Tibial artery (tissue), 4 donors: ENCODE data around the gene GOLPH3L.
"Not testable (repeated sequence)": the region's sequence is repeated elsewhere in the genome, so short reads cannot be mapped to it uniquely, and the experiment has no call there.

Source experiments
- DNase-seq, 2 donors: peaks; one replicate each; pipeline ENCODE4 v3.0.0-alpha.2; 2019
- H3K27ac ChIP-seq, 2 donors: fragments of 200-600 bp; sonication (generic) in 1 of 2; 1 replicate in 1 of 2; 2 replicates in 1 of 2; pipeline ENCODE4 v1.5.1; 2018 to 2019; ENCODE audit warnings: mild to moderate bottlenecking in 1 of 2
- H3K27me3 ChIP-seq, 2 donors: fragments of 200-600 bp; sonication (generic) in 1 of 2; one replicate each; pipeline versions ENCODE4 v1.5.1 to v1.6.0; 2016 to 2019
- H3K36me3 ChIP-seq, 3 donors: fragments of 200-600 bp; sonication (generic) in 2 of 3; one replicate each; pipeline ENCODE4 v1.5.1; 2016 to 2019; ENCODE audit warnings: mild to moderate bottlenecking in 2 of 3
- H3K4me1 ChIP-seq, 4 donors: fragments of 200-600 bp; sonication (generic) in 2 of 4; 1 replicate in 3 of 4; 2 replicates in 1 of 4; pipeline ENCODE4 v1.5.1; 2016 to 2019
- H3K4me3 ChIP-seq, 2 donors: fragments of 200-600 bp; sonication (generic) in 1 of 2; 1 replicate in 1 of 2; 2 replicates in 1 of 2; pipeline ENCODE4 v1.5.1; 2018 to 2019; ENCODE audit warnings: mild to moderate bottlenecking in 2 of 2
- H3K9me3 ChIP-seq, 3 donors: fragments of 200-600 bp; sonication (generic) in 1 of 3; one replicate each; pipeline ENCODE4 v1.5.1; 2016 to 2019
- CTCF ChIP-seq, 2 experiments: fragments of 200-600 bp in 1 of 2; fragments of 450-650 bp in 1 of 2; IDR thresholded peaks; one replicate each; pipeline ENCODE4 v1.5.1; 2017 to 2019; ENCODE audit warnings: antibody characterized with exemption in 2 of 2, mild to moderate bottlenecking in 1 of 2, moderate library complexity in 1 of 2
- intact Hi-C: fragments of 100-400 bp; cut with DNase I; formaldehyde crosslinking; loops from one replicate; pipeline ENCODE4 v1.15.0; 2023; ENCODE audit warnings: low total_unique reads

Gene GOLPH3L

GRCh38 chr1:150606463-150607142 lies 90.4 kb downstream of the GOLPH3L start:
- DNase-seq = peak in 1 of 2 donors; percentile 21
- no peak for TF ChIP-seq CTCF (IDR thresholded peaks at IDR 0.05)
- intact Hi-C loops = no loop called here
- H3K4me3 ChIP-seq = no peak overlapping the region
- no peaks in the 10 kb centered on the region for H3K9me3 ChIP-seq
- H3K27me3 ChIP-seq = no peaks in the 10 kb centered on the region
- peaks cover 0 to 42% (median 23%) of the 10 kb centered on the region in 4 donors for H3K4me1 ChIP-seq
- H3K27ac ChIP-seq = no peak overlapping the region
- no peaks in the 10 kb centered on the region for H3K36me3 ChIP-seq

- intact Hi-C loops, H3K27me3 ChIP-seq, H3K4me3 ChIP-seq, H3K36me3 ChIP-seq, H3K9me3 ChIP-seq: not testable (repeated sequence)
- DNase-seq = peak in 1 of 2 donors; percentile 37
- peak overlapping the region in 1 of 2 donors; percentile 69 for H3K27ac ChIP-seq
- peaks cover 0 to 30% (median 14%) of the 10 kb centered on the region in 4 donors for H3K4me1 ChIP-seq
These were observed 91.6 kb downstream of the GOLPH3L start for GRCh38 chr1:150605451-150605731.

DNA sequence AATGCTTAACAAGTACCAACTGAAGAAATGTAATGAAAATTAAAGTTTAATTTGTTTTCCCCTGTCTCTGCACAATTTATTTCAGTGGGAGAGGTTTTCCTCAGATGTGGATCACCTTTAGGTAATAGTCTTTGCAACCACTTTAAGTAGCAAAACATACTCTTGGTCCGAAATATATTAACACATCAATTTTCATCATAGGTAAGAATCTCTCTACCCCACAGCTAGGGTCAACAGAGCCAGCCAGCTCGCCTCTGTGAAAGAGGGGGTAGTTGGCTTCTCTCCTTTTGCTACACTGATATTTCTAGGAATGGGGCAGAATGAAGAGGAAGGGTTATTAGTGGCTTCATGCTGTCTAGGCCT lies 92.7 kb downstream of the GOLPH3L start:
- H3K4me1 ChIP-seq = peaks cover 0 to 19% (median 9%) of the 10 kb centered on the region in 4 donors
- peak overlapping the region; percentile 59 to 69 for H3K27ac ChIP-seq
- peaks cover 4 to 17% (median 12%) of the 10 kb centered on the region in 3 donors for H3K36me3 ChIP-seq
- no peaks in the 10 kb centered on the region for H3K9me3 ChIP-seq
- DNase-seq = no peak
- no peaks in the 10 kb centered on the region for H3K27me3 ChIP-seq
- intact Hi-C loops = no loop called here
- no peak overlapping the region for H3K4me3 ChIP-seq
- TF ChIP-seq CTCF (IDR thresholded peaks at IDR 0.05) = no peak

DNA sequence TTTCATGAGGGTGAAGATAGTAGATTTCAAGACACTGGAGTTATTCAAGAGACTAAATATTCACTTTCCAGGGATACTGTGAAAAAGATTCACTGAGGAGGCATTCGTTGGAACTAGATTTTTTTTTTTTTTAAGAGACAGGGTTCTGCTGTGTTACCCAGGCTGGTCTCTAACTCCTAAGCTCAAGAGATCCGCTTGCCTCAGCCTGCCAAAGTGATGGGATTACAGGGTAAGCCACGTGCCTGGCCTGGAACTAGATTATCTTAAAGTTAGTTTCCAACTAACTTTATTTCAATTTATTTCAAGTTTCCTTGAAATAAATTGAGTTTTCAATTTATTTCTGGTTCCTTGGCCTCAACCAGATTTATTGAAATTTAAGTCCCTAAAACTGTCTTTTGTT lies 93.2 kb downstream of the GOLPH3L start:
- Histone ChIP-seq H3K27me3 (no peaks in the 10 kb centered on the region), H3K27ac (peak overlapping the region in 1 of 2 donors; percentile 59), H3K9me3 (no peaks in the 10 kb centered on the region), H3K4me3 (no peak overlapping the region), H3K36me3 (peaks cover 4 to 19% (median 12%) of the 10 kb centered on the region in 3 donors), H3K4me1 (peaks cover 0 to 15% (median 9%) of the 10 kb centered on the region in 4 donors)
- DNase-seq = no peak
- intact Hi-C loops = no loop called here
- TF ChIP-seq CTCF (IDR thresholded peaks at IDR 0.05) = no peak

- H3K9me3 ChIP-seq, intact Hi-C loops: not testable (repeated sequence)
These were observed 94.6 kb downstream of the GOLPH3L start for GRCh38 chr1:150602372-150602771.

DNA sequence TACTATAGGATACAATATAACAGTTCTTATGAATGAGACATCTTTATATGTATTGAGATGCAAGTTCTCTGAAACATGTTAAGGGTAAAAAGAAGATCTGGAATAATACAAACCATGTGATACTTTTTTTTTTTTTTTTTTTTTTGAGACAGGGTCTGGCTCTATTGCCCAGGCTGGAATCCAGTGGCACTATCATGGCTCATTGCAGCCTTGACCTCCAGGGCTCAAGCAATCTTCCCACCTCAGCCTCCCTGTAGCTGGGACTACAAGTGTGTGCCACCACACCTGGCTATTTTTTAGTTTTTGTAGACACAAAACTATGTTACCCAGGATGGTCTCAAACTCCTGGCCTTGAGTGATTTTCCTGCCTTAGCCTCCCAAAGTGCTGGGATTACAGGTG lies 95.4 kb downstream of the GOLPH3L start:
- DNase-seq = peak in 1 of 2 donors; percentile 5
- intact Hi-C loops = no loop called here
- no peak overlapping the region for H3K27ac ChIP-seq
- no peak for TF ChIP-seq CTCF (IDR thresholded peaks at IDR 0.05)
- no peaks in the 10 kb centered on the region for H3K27me3 ChIP-seq
- no peaks in the 10 kb centered on the region for H3K9me3 ChIP-seq
- peaks cover 4 to 22% (median 12%) of the 10 kb centered on the region in 3 donors for H3K36me3 ChIP-seq
- H3K4me1 ChIP-seq = peaks cover 0 to 15% (median 9%) of the 10 kb centered on the region in 4 donors
- H3K4me3 ChIP-seq = no peak overlapping the region

More at GRCh38 chr1:150602372-150602771, 94.6 kb downstream of the GOLPH3L start:
- peak in 1 of 2 donors; percentile 31 for DNase-seq
- H3K27ac ChIP-seq, H3K27me3 ChIP-seq, H3K4me3 ChIP-seq: not testable (repeated sequence)
- H3K4me1 ChIP-seq = peaks cover 0 to 15% (median 9%) of the 10 kb centered on the region in 4 donors
- H3K36me3 ChIP-seq = peaks cover 4 to 22% (median 12%) of the 10 kb centered on the region in 3 donors

DNA sequence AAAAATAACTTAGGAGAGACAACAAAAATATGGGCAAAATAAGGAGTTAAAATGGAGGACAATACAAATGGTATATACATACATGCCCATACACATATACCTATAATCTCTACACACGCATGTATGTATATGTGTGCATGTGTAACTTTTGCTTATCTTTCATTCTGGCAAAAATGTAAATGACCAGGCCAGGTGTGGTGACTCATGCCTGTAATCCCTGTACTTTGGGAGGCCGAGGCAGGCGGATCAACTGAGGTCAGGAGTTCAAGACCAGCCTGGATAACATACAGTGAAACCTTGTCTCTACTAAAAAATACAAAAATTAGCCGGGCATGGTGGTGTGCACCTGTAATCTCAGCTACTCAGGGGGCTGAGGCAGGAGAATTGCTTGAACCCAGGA lies 98.6 kb downstream of the GOLPH3L start:
- peaks cover 4 to 36% (median 12%) of the 10 kb centered on the region in 3 donors for H3K36me3 ChIP-seq
- H3K9me3 ChIP-seq, H3K4me3 ChIP-seq, H3K27ac ChIP-seq, H3K4me1 ChIP-seq, H3K27me3 ChIP-seq, intact Hi-C loops: not testable (repeated sequence)
- peak in 1 of 2 donors; percentile 4 for DNase-seq
